Tibial artery (tissue), 4 donors: ENCODE measurements around the gene FAM120B.

ENCODE experiments used
- DNase-seq, 2 donors: peaks; one replicate each; pipeline ENCODE4 v3.0.0-alpha.2; 2019
- H3K27ac ChIP-seq, 2 donors: fragments of 200-600 bp; sonication (generic) in 1 of 2; 1 replicate in 1 of 2; 2 replicates in 1 of 2; pipeline ENCODE4 v1.5.1; 2018 to 2019; ENCODE audit warnings: mild to moderate bottlenecking in 1 of 2
- H3K27me3 ChIP-seq, 2 donors: fragments of 200-600 bp; sonication (generic) in 1 of 2; one replicate each; pipeline versions ENCODE4 v1.5.1 to v1.6.0; 2016 to 2019
- H3K36me3 ChIP-seq, 3 donors: fragments of 200-600 bp; sonication (generic) in 2 of 3; one replicate each; pipeline ENCODE4 v1.5.1; 2016 to 2019; ENCODE audit warnings: mild to moderate bottlenecking in 2 of 3
- H3K4me1 ChIP-seq, 4 donors: fragments of 200-600 bp; sonication (generic) in 2 of 4; 1 replicate in 3 of 4; 2 replicates in 1 of 4; pipeline ENCODE4 v1.5.1; 2016 to 2019
- H3K4me3 ChIP-seq, 2 donors: fragments of 200-600 bp; sonication (generic) in 1 of 2; 1 replicate in 1 of 2; 2 replicates in 1 of 2; pipeline ENCODE4 v1.5.1; 2018 to 2019; ENCODE audit warnings: mild to moderate bottlenecking in 2 of 2
- H3K9me3 ChIP-seq, 3 donors: fragments of 200-600 bp; sonication (generic) in 1 of 3; one replicate each; pipeline ENCODE4 v1.5.1; 2016 to 2019
- intact Hi-C: fragments of 100-400 bp; cut with DNase I; formaldehyde crosslinking; loops from one replicate; pipeline ENCODE4 v1.15.0; 2023; ENCODE audit warnings: low total_unique reads
- TF ChIP-seq, protein P1 (sequence below), 2 experiments: fragments of 200-600 bp in 1 of 2; fragments of 450-650 bp in 1 of 2; IDR thresholded peaks; one replicate each; pipeline ENCODE4 v1.5.1; 2017 to 2019; ENCODE audit warnings: antibody characterized with exemption in 2 of 2, mild to moderate bottlenecking in 1 of 2, moderate library complexity in 1 of 2

Gene FAM120B

DNA sequence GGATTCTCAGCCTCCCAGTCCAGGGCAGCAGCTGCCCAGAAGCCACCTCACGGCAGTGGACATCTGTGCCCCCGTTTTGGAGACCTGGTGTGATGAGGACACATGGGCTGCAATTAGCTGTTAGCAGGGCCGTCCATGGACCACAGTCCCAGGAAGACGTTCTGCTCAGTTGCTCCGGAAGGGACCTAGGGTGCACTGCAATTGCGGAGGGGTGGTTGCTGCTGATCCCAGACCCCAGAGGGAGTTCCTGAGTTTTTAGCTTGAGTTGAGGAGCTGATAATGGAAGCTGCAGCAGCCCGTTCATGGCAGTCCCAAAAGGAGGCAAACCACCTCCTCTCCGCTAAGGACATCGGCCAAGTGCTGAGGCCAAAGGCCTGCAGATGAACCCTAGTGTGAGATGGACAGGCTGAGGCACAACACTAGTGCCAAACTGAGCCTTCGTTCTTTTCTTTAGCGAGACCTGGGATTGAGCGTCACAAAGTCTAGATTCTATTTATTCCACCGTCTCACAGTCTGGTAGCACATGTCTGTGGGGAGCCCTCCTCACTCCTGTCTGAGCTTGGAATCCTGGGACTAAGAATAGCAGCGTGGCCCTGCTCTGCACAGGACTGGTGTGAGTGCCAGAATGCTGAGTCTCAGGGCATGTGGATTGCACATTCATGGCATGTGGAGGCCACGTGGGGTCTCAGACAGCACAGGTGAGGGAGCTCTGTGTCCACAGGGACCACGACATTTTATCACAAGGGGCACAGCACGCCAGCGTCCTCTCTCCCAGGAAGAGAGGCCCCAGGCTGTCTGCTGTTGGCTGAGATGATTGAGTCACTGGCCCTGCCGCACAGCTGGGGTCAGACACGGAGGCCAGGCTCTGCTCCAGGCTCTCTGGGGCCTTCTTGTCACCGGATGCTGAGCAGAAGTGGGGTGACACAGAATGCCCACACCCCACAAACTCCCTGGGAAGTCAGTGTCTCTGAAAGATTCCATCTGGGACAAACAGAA, 133.1 kb downstream of the FAM120B start:
- peaks cover 0 to 4% of the 10 kb centered on the region in 2 donors for H3K27me3 ChIP-seq
- no peak overlapping the region for H3K4me3 ChIP-seq
- no peak overlapping the region for H3K27ac ChIP-seq
- TF ChIP-seq, protein P1, sequence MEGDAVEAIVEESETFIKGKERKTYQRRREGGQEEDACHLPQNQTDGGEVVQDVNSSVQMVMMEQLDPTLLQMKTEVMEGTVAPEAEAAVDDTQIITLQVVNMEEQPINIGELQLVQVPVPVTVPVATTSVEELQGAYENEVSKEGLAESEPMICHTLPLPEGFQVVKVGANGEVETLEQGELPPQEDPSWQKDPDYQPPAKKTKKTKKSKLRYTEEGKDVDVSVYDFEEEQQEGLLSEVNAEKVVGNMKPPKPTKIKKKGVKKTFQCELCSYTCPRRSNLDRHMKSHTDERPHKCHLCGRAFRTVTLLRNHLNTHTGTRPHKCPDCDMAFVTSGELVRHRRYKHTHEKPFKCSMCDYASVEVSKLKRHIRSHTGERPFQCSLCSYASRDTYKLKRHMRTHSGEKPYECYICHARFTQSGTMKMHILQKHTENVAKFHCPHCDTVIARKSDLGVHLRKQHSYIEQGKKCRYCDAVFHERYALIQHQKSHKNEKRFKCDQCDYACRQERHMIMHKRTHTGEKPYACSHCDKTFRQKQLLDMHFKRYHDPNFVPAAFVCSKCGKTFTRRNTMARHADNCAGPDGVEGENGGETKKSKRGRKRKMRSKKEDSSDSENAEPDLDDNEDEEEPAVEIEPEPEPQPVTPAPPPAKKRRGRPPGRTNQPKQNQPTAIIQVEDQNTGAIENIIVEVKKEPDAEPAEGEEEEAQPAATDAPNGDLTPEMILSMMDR (IDR thresholded peaks at IDR 0.05): no peak
- intact Hi-C loops: no loop called here
- peaks cover 0 to 13% (median 5%) of the 10 kb centered on the region in 3 donors for H3K9me3 ChIP-seq
- peaks cover 0 to 10% (median 6%) of the 10 kb centered on the region in 4 donors for H3K4me1 ChIP-seq
- no peak for DNase-seq
- H3K36me3 ChIP-seq: no peaks in the 10 kb centered on the region

DNA sequence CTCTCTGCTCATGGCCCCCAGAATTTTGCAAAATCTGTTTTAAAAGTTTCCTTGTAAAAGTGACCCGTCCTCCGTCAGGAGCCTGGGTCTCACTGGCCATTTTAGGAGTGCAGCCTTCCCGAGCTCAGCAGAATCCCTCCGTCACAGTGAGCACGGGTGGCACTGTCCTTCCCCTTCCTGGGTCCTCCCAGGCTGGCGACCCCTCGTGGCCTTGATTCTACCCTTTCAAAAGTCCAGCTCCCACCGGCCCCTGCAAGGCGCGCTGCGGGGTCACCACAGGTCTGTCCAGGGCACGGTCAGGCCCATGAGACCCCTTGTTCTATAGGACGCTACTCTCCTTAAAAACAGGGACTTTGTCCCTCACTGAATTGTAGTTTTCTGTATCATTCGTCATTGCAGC, 133.9 kb downstream of the FAM120B start:
- Histone ChIP-seq H3K27ac (no peak overlapping the region), H3K27me3 (no peaks in the 10 kb centered on the region), H3K36me3 (no peaks in the 10 kb centered on the region), H3K4me1 (peaks cover 0 to 10% (median 6%) of the 10 kb centered on the region in 4 donors), H3K9me3 (peaks cover 0 to 13% (median 5%) of the 10 kb centered on the region in 3 donors), H3K4me3 (no peak overlapping the region)
- TF ChIP-seq, protein P1 (IDR thresholded peaks at IDR 0.05): no peak
- intact Hi-C loops: no loop called here
- DNase-seq: no peak

DNA sequence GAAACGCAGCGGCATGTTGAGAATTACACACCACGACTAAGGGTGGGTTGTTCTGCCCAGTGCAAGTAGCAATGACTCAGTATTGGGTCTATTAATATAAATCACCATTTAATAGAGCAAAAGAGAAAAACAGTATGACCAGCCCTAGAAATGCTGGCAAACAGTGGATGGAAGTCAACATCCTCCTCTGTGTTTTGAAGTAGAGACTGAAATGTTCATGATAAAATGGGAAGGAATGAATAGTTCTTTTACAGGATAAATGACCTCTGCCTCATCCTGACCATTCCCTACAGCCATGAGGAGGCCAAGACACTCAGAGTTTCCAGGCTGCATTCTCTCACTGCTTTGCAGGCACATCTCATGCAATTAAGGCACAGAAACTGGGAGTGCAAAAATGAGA, 134.8 kb downstream of the FAM120B start:
- H3K9me3 ChIP-seq: peaks cover 0 to 7% (median 2%) of the 10 kb centered on the region in 3 donors
- no peak for DNase-seq
- no peak overlapping the region for H3K27ac ChIP-seq
- TF ChIP-seq, protein P1 (IDR thresholded peaks at IDR 0.05): no peak
- peaks cover 0 to 10% (median 6%) of the 10 kb centered on the region in 4 donors for H3K4me1 ChIP-seq
- no peaks in the 10 kb centered on the region for H3K27me3 ChIP-seq
- H3K36me3 ChIP-seq: no peaks in the 10 kb centered on the region
- intact Hi-C loops: no loop called here
- no peak overlapping the region for H3K4me3 ChIP-seq

DNA sequence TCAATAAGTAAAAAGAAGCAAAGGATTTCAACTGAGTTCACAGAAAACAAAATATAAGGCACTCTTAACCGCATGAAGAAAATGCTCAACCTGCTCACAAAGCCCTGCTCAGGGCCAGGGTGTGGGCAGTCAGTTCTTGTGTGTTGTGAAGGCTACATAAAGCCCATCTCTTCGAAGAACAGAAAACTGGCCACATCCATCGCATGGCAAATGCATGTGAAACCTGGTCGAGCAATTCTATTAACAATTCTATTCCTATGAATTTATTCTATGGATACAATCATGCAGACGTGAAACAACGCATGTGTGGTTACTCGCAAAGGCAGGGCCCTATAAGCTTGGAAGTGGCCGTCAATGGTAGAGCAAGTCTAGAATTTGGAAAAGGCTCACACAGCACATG, 136.0 kb downstream of the FAM120B start:
- no peak overlapping the region for H3K4me3 ChIP-seq
- no peak for DNase-seq
- H3K27me3 ChIP-seq: no peaks in the 10 kb centered on the region
- TF ChIP-seq, protein P1 (IDR thresholded peaks at IDR 0.05): no peak
- intact Hi-C loops: no loop called here
- H3K27ac ChIP-seq: no peak overlapping the region
- peaks cover 0 to 10% (median 6%) of the 10 kb centered on the region in 4 donors for H3K4me1 ChIP-seq
- H3K9me3 ChIP-seq: no peaks in the 10 kb centered on the region
- H3K36me3 ChIP-seq: no peaks in the 10 kb centered on the region

DNA sequence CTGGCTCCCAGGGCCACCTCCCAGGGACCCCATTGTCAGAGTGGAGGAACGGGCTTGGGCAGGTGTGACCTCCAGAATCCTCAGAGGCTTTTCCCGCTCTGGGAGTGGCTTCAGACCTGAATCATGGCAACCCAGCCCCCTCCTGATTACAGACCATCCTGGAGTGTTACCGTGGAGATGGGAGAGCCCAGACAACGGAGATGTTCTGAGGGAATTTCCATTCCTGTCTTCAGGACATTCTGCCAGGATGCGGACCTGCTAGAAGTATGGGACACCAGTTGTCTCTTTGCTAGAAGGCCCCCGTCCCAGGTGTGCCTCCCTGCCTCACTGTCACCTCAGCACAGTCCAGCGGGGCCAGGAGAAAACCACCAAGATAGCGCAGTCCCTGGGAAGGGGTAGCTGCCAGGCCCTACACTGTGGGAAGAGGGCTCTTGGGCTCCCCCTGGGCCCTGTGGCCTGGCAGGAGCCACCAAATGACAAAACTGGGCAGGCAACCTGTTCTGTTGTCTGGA, 136.6 kb downstream of the FAM120B start:
- no peak for DNase-seq
- H3K36me3 ChIP-seq: no peaks in the 10 kb centered on the region
- no peaks in the 10 kb centered on the region for H3K9me3 ChIP-seq
- H3K4me3 ChIP-seq: no peak overlapping the region
- intact Hi-C loops: no loop called here
- TF ChIP-seq, protein P1 (IDR thresholded peaks at IDR 0.05): no peak
- H3K27ac ChIP-seq: no peak overlapping the region
- no peaks in the 10 kb centered on the region for H3K27me3 ChIP-seq
- peaks cover 0 to 3% (median 3%) of the 10 kb centered on the region in 4 donors for H3K4me1 ChIP-seq
